Measurements from ENCODE around the gene KRT28.

DNA sequence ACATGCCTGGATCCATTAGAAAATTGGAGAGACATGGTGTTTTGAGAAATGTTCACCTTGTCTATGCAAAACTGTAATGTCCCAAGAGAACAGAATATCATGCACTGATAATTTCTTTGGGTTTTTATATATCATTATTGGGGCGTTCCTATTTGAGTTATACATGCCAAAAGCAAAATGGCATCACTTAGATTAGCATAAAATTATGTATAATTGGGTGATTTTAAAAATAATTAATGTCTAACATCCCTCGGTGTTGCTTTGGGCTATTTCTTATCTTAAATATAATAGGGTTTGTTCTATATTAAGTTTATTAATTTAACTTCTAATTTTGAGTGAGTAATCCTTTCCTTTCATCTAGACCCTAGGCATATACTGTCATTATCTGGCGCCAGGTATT is at the start of gene KRT28:
- TF ChIP-seq, protein P1, sequence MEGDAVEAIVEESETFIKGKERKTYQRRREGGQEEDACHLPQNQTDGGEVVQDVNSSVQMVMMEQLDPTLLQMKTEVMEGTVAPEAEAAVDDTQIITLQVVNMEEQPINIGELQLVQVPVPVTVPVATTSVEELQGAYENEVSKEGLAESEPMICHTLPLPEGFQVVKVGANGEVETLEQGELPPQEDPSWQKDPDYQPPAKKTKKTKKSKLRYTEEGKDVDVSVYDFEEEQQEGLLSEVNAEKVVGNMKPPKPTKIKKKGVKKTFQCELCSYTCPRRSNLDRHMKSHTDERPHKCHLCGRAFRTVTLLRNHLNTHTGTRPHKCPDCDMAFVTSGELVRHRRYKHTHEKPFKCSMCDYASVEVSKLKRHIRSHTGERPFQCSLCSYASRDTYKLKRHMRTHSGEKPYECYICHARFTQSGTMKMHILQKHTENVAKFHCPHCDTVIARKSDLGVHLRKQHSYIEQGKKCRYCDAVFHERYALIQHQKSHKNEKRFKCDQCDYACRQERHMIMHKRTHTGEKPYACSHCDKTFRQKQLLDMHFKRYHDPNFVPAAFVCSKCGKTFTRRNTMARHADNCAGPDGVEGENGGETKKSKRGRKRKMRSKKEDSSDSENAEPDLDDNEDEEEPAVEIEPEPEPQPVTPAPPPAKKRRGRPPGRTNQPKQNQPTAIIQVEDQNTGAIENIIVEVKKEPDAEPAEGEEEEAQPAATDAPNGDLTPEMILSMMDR (IDR thresholded peaks at IDR 0.05; ENCODE audit: insufficient read depth, low read length, poor library complexity, severe bottlenecking) = no peak
- TF ChIP-seq EZH2phosphoT487 (conservative IDR thresholded peaks at IDR 0.05; ENCODE audit: low read length) = no peak

Data from SU-DHL-6 (cell line).